GM21619 (cell line): ENCODE measurements around the gene CMTM4.
"Not testable (repeated sequence)": the region's sequence is repeated elsewhere in the genome, so short reads cannot be mapped to it uniquely, and the experiment has no call there.

Experiments used
- ATAC-seq: cut with Tn5 transposase; IDR thresholded peaks from one replicate; pipeline ENCODE4 v1.9.1; 2021; ENCODE audit not compliant: unreplicated experiment

CMTM4 gene

GRCh38 chr16:66649167-66649566, 47.4 kb downstream of the CMTM4 start:
- no peak for ATAC-seq

- ATAC-seq, result no peak
These were observed 48.7 kb downstream of the CMTM4 start for GRCh38 chr16:66647866-66648265.

GRCh38 chr16:66641387-66641786, 55.2 kb downstream of the CMTM4 start:
- no peak for ATAC-seq

GRCh38 chr16:66640724-66641314, 55.7 kb downstream of the CMTM4 start:
- no peak for ATAC-seq

- ATAC-seq, result no peak
These were observed 57.3 kb downstream of the CMTM4 start for GRCh38 chr16:66639091-66639885.

- ATAC-seq, result no peak
These were observed 58.7 kb downstream of the CMTM4 start for GRCh38 chr16:66637806-66638205.

- no peak for ATAC-seq
These were observed 60.3 kb downstream of the CMTM4 start for GRCh38 chr16:66636199-66636598.

GRCh38 chr16:66635406-66635805, 61.1 kb downstream of the CMTM4 start:
- ATAC-seq, result no peak

- ATAC-seq, result no peak
These were observed 61.9 kb downstream of the CMTM4 start for GRCh38 chr16:66634527-66635196.

- ATAC-seq, result not testable (repeated sequence)
These were observed 65.0 kb downstream of the CMTM4 start for GRCh38 chr16:66631558-66631957.

- ATAC-seq, result not testable (repeated sequence)
These were observed 65.8 kb downstream of the CMTM4 start for GRCh38 chr16:66630561-66631260.

GRCh38 chr16:66629856-66630255, 66.7 kb downstream of the CMTM4 start:
- ATAC-seq, result no peak

GRCh38 chr16:66627611-66628378, 68.7 kb downstream of the CMTM4 start:
- not testable (repeated sequence) for ATAC-seq

GRCh38 chr16:66623755-66624154, 72.8 kb downstream of the CMTM4 start:
- ATAC-seq, result no peak

- ATAC-seq, result no peak
These were observed 73.7 kb downstream of the CMTM4 start for GRCh38 chr16:66622863-66623262.

GRCh38 chr16:66621973-66622372, 74.6 kb downstream of the CMTM4 start:
- no peak for ATAC-seq

- no peak for ATAC-seq
These were observed 76.1 kb downstream of the CMTM4 start for GRCh38 chr16:66620429-66620795.

GRCh38 chr16:66619534-66620428, 76.8 kb downstream of the CMTM4 start:
- ATAC-seq, result no peak

- ATAC-seq, result no peak
These were observed 77.8 kb downstream of the CMTM4 start for GRCh38 chr16:66618588-66619375.
